Osteoblast (primary cell): ENCODE results near the gene PCTP. TPM values are rescaled to one million over a fixed set of nuclear protein-coding genes. Genes with fewer than 3 reads are reported as not detected.

Experiments
- DNase-seq: peaks from one replicate; pipeline ENCODE4 v3.0.0; 2011; ENCODE audit warnings: low spot score, mixed read lengths; ENCODE audit not compliant: insufficient read length; ENCODE audit errors: missing footprints
- H2AFZ ChIP-seq: 2 replicates; pipeline ENCODE4 v1.6.0; 2011; ENCODE audit warnings: mild to moderate bottlenecking, low read length
- H3K27ac ChIP-seq: 2 replicates; pipeline ENCODE4 v1.5.1; 2011; ENCODE audit warnings: mild to moderate bottlenecking, low read depth, low read length, moderate library complexity
- H3K27me3 ChIP-seq: 2 replicates; pipeline ENCODE4 v1.6.0; 2012; ENCODE audit warnings: mild to moderate bottlenecking, control low read depth, inconsistent platforms, low read length, moderate library complexity; ENCODE audit not compliant: insufficient read depth
- H3K36me3 ChIP-seq: 2 replicates; pipeline ENCODE4 v1.5.1; 2011; ENCODE audit warnings: mild to moderate bottlenecking, low read length, control low read depth, moderate library complexity; ENCODE audit not compliant: insufficient read depth
- H3K4me1 ChIP-seq: 2 replicates; pipeline ENCODE4 v1.5.1; 2011; ENCODE audit warnings: mild to moderate bottlenecking, low read length, control low read depth, moderate library complexity; ENCODE audit not compliant: insufficient read depth
- H3K4me2 ChIP-seq: 2 replicates; pipeline ENCODE4 v1.6.0; 2011; ENCODE audit warnings: mild to moderate bottlenecking, low read length; ENCODE audit not compliant: insufficient read depth
- H3K4me3 ChIP-seq: fragments of 200-600 bp; sonication (generic); 3 replicates; pipeline ENCODE4 v1.5.1; 2012; ENCODE audit warnings: mild to moderate bottlenecking, low read length, inconsistent platforms; ENCODE audit not compliant: insufficient read depth
- H3K79me2 ChIP-seq: 2 replicates; pipeline ENCODE4 v1.6.0; 2012; ENCODE audit warnings: mild to moderate bottlenecking, low read length, control low read depth, inconsistent platforms; ENCODE audit not compliant: insufficient read depth
- H3K9me3 ChIP-seq: 2 replicates; pipeline ENCODE4 v1.5.1; 2011; ENCODE audit warnings: low read depth, low read length, control low read depth
- H4K20me1 ChIP-seq: 2 replicates; pipeline ENCODE4 v1.6.0; 2012; ENCODE audit warnings: mild to moderate bottlenecking, low read length, control low read depth; ENCODE audit not compliant: insufficient read depth
- CTCF ChIP-seq: IDR thresholded peaks from 2 replicates; pipeline ENCODE4 v1.5.1; 2011; ENCODE audit warnings: mild to moderate bottlenecking, low read depth, low read length, moderate library complexity; ENCODE audit errors: extremely low read depth
- total RNA-seq: library from RNA; depleted of rRNA; stranded (reverse); fragments of >200 nt; gene quantifications from 2 replicates; pipeline ENCODE4 v1.2.3, GENCODE V29; 2012

PCTP gene
- total RNA-seq, 1 donor: 9.8 TPM

- Histone ChIP-seq H3K36me3 (peaks cover 35% of the 10 kb centered on the region), H3K27me3 (no peaks in the 10 kb centered on the region), H3K79me2 (no peaks in the 10 kb centered on the region), H4K20me1 (peaks cover 2% of the 10 kb centered on the region), H3K4me2 (no peak overlapping the region), H3K4me1 (peaks cover 4% of the 10 kb centered on the region), H2AFZ (no peak overlapping the region), H3K9me3 (no peaks in the 10 kb centered on the region), H3K27ac (no peak overlapping the region), H3K4me3 (no peak overlapping the region)
- DNase-seq: no peak
- TF ChIP-seq CTCF: no peak
Observed at GRCh38 chr17:55774846-55775271, 24.0 kb downstream of the PCTP start.

- no peaks in the 10 kb centered on the region for H3K4me1 ChIP-seq
- no peaks in the 10 kb centered on the region for H4K20me1 ChIP-seq
- H2AFZ ChIP-seq: no peak overlapping the region
- H3K4me2 ChIP-seq: no peak overlapping the region
- no peak for TF ChIP-seq CTCF
- DNase-seq: no peak
- H3K36me3 ChIP-seq: peaks cover 32% of the 10 kb centered on the region
- H3K9me3 ChIP-seq: no peaks in the 10 kb centered on the region
- no peak overlapping the region for H3K4me3 ChIP-seq
- no peaks in the 10 kb centered on the region for H3K79me2 ChIP-seq
- no peak overlapping the region for H3K27ac ChIP-seq
- H3K27me3 ChIP-seq: no peaks in the 10 kb centered on the region
Observed at GRCh38 chr17:55776271-55776670, 25.4 kb downstream of the PCTP start.

GRCh38 chr17:55777471-55777971, 26.7 kb downstream of the PCTP start:
- peaks cover 25% of the 10 kb centered on the region for H3K36me3 ChIP-seq
- H3K79me2 ChIP-seq: no peaks in the 10 kb centered on the region
- H3K4me2 ChIP-seq: no peak overlapping the region
- DNase-seq: no peak
- no peak for TF ChIP-seq CTCF
- H3K27ac ChIP-seq: no peak overlapping the region
- H3K4me3 ChIP-seq: no peak overlapping the region
- no peaks in the 10 kb centered on the region for H3K27me3 ChIP-seq
- no peaks in the 10 kb centered on the region for H4K20me1 ChIP-seq
- no peaks in the 10 kb centered on the region for H3K9me3 ChIP-seq
- no peaks in the 10 kb centered on the region for H3K4me1 ChIP-seq
- no peak overlapping the region for H2AFZ ChIP-seq

GRCh38 chr17:55778389-55779118, 27.7 kb downstream of the PCTP start:
- TF ChIP-seq CTCF: no peak
- H2AFZ ChIP-seq: no peak overlapping the region
- H4K20me1 ChIP-seq: no peaks in the 10 kb centered on the region
- H3K27ac ChIP-seq: no peak overlapping the region
- H3K4me2 ChIP-seq: no peak overlapping the region
- peaks cover 25% of the 10 kb centered on the region for H3K36me3 ChIP-seq
- DNase-seq: no peak
- H3K4me1 ChIP-seq: no peaks in the 10 kb centered on the region
- H3K27me3 ChIP-seq: no peaks in the 10 kb centered on the region
- no peaks in the 10 kb centered on the region for H3K9me3 ChIP-seq
- H3K79me2 ChIP-seq: no peaks in the 10 kb centered on the region
- no peak overlapping the region for H3K4me3 ChIP-seq
